Esophagus muscularis mucosa (tissue), 4 donors: Measurements from ENCODE around the gene PTPRD. TPM values are rescaled to one million over a fixed set of nuclear protein-coding genes. Genes with fewer than 3 reads are reported as not detected.
"Not testable (repeated sequence)": the region's sequence is repeated elsewhere in the genome, so short reads cannot be mapped to it uniquely, and the experiment has no call there.

Experiments used
- DNase-seq: peaks from one replicate; pipeline ENCODE4 v3.0.0-alpha.2; 2017; ENCODE audit errors: extremely low spot score
- H3K27ac ChIP-seq, 4 donors: fragments of 200-600 bp; sonication (generic); replicated peaks in 1 of 4; 1 replicate in 3 of 4; 2 replicates in 1 of 4; pipeline ENCODE4 v1.5.1; 2016 to 2019; ENCODE audit warnings: mild to moderate bottlenecking in 1 of 4
- H3K27me3 ChIP-seq, 4 donors: fragments of 200-600 bp; sonication (generic); one replicate each; pipeline versions ENCODE4 v1.5.1 to v1.6.0; 2016 to 2019
- H3K36me3 ChIP-seq, 4 donors: fragments of 200-600 bp; sonication (generic); one replicate each; pipeline ENCODE4 v1.5.1; 2016 to 2019
- H3K4me1 ChIP-seq, 4 donors: fragments of 200-600 bp; sonication (generic); one replicate each; pipeline ENCODE4 v1.5.1; 2016 to 2019
- H3K4me3 ChIP-seq, 4 donors: fragments of 200-600 bp; sonication (generic); 1 replicate in 2 of 4; 2 replicates in 2 of 4; pipeline ENCODE4 v1.5.1; 2016 to 2019; ENCODE audit warnings: mild to moderate bottlenecking in 4 of 4, moderate library complexity in 1 of 4
- H3K9me3 ChIP-seq, 4 donors: fragments of 200-600 bp; sonication (generic); 1 replicate in 3 of 4; 2 replicates in 1 of 4; pipeline ENCODE4 v1.5.1; 2016 to 2019
- CTCF ChIP-seq, 3 experiments: fragments of 200-600 bp in 2 of 3; fragments of 450-650 bp in 1 of 3; sonication (generic) in 2 of 3; IDR thresholded peaks; one replicate each; pipeline ENCODE4 v1.5.1; 2017 to 2019; ENCODE audit warnings: antibody characterized with exemption in 3 of 3, mild to moderate bottlenecking in 2 of 3, moderate library complexity in 1 of 3
- EP300 ChIP-seq: sonication (generic); formaldehyde crosslinking; IDR thresholded peaks from one replicate; pipeline ENCODE4 v1.6.1; 2017; ENCODE audit warnings: antibody characterized with exemption
- POLR2A ChIP-seq: fragments of 450-650 bp; IDR thresholded peaks from one replicate; pipeline ENCODE4 v1.6.1; 2017; ENCODE audit warnings: antibody characterized with exemption, moderate library complexity, mild to moderate bottlenecking, low read depth
- POLR2AphosphoS5 ChIP-seq, 2 donors: sonication (generic); formaldehyde crosslinking; IDR thresholded peaks; one replicate each; pipeline ENCODE4 v1.6.1; 2017; ENCODE audit warnings: antibody characterized with exemption in 2 of 2
- WGBS: methylation state at CpG from one replicate; pipeline ENCODE4 v1.1.5; 2018; 5-methylcytosine and 5-hydroxymethylcytosine counted together
- intact Hi-C: fragments of 100-400 bp; cut with DNase I; formaldehyde crosslinking; loops from one replicate; pipeline ENCODE4 v1.15.1; 2023
- total RNA-seq, 4 donors: library from RNA; depleted of rRNA; stranded (reverse); fragments of >200 nt; gene quantifications; one replicate each; pipeline versions ENCODE4 v1.1.0 to v1.2.1, GENCODE V29; 2016

Gene PTPRD
- total RNA-seq, 4 donors from 2014 or later, result 4.1 to 6.6 (median 5.0) TPM

GRCh38 chr9:10371824-10372223 lies 241.0 kb downstream of the PTPRD start:
- no peak for DNase-seq
- Histone ChIP-seq H3K27me3 (no peaks in the 10 kb centered on the region), H3K4me3 (no peak overlapping the region), H3K9me3 (no peaks in the 10 kb centered on the region), H3K36me3 (no peaks in the 10 kb centered on the region), H3K4me1 (no peaks in the 10 kb centered on the region), H3K27ac (no peak overlapping the region)
- TF ChIP-seq EP300 (no peak), CTCF (IDR thresholded peaks at IDR 0.05) (no peak), POLR2AphosphoS5 (IDR thresholded peaks at IDR 0.05) (no peak), POLR2A (no peak)
- intact Hi-C loops, result no loop called here

GRCh38 chr9:10366171-10366779 lies 246.5 kb downstream of the PTPRD start:
- no peaks in the 10 kb centered on the region for H3K27me3 ChIP-seq
- H3K36me3 ChIP-seq, result no peaks in the 10 kb centered on the region
- H3K4me3 ChIP-seq, result no peak overlapping the region
- H3K9me3 ChIP-seq, result no peaks in the 10 kb centered on the region
- intact Hi-C loops, result loop anchor here (10.0 kb wide), 1 partner anchor 1959 kb away; no protein-coding TSS in a partner anchor
- TF ChIP-seq CTCF (IDR thresholded peaks at IDR 0.05) (peak; percentile 34 to 63 (median 51)), POLR2AphosphoS5 (IDR thresholded peaks at IDR 0.05) (no peak), POLR2A (no peak), EP300 (no peak)
- no peaks in the 10 kb centered on the region for H3K4me1 ChIP-seq
- 44% methylated on average over 3 of the region's 3 CpGs for WGBS
- DNase-seq, result no peak
- H3K27ac ChIP-seq, result no peak overlapping the region

- TF ChIP-seq POLR2AphosphoS5 (IDR thresholded peaks at IDR 0.05) (no peak), CTCF (IDR thresholded peaks at IDR 0.05) (no peak), EP300 (no peak), POLR2A (no peak)
- Histone ChIP-seq H3K4me3 (no peak overlapping the region), H3K4me1 (no peaks in the 10 kb centered on the region), H3K27ac (no peak overlapping the region), H3K36me3 (no peaks in the 10 kb centered on the region), H3K9me3 (no peaks in the 10 kb centered on the region), H3K27me3 (no peaks in the 10 kb centered on the region)
- no peak for DNase-seq
- WGBS, result 82% methylated on average over 3 of the region's 3 CpGs
- intact Hi-C loops, result loop anchor here (2.0 kb wide), 1 partner anchor 18 kb away; no protein-coding TSS in a partner anchor
These were observed 258.2 kb downstream of the PTPRD start for GRCh38 chr9:10354591-10354990.

- 63% methylated on average over 5 of the region's 5 CpGs for WGBS
- H3K4me3 ChIP-seq, H3K27ac ChIP-seq, H3K9me3 ChIP-seq, H3K36me3 ChIP-seq, H3K27me3 ChIP-seq, H3K4me1 ChIP-seq, DNase-seq, intact Hi-C loops: not testable (repeated sequence)
These were observed 267.2 kb downstream of the PTPRD start for GRCh38 chr9:10345621-10346020.

GRCh38 chr9:10341057-10341456 lies 271.7 kb downstream of the PTPRD start:
- TF ChIP-seq POLR2A, result no peak
- TF ChIP-seq EP300, result no peak
- TF ChIP-seq CTCF (IDR thresholded peaks at IDR 0.05), result no peak
- TF ChIP-seq POLR2AphosphoS5 (IDR thresholded peaks at IDR 0.05), result no peak
- Histone ChIP-seq H3K9me3 (no peaks in the 10 kb centered on the region), H3K27ac (no peak overlapping the region), H3K4me1 (no peaks in the 10 kb centered on the region), H3K27me3 (no peaks in the 10 kb centered on the region), H3K36me3 (no peaks in the 10 kb centered on the region), H3K4me3 (no peak overlapping the region)
- DNase-seq, result no peak
- intact Hi-C loops, result no loop called here
- WGBS, result 81% methylated on average over 2 of the region's 2 CpGs
